ENCODE data around the gene NECAB2. TPM values are rescaled to one million over a fixed set of nuclear protein-coding genes. Genes with fewer than 3 reads are reported as not detected.

The NECAB2 gene
- total and polyA plus RNA-seq, 2 of the 8 experiments (the other 6 are each of a cell fraction or from before 2014, with no cell fraction given), result 3.6 to 4.2 TPM

GRCh38 chr16:84039696-84040095 is 71.7 kb downstream of the NECAB2 start:
- H3K4me3 ChIP-seq (ENCODE audit: extremely low read depth in 1 of 4, insufficient read depth in 2 of 4, low read depth in 3 of 4, low read length in 4 of 4), result no peak overlapping the region
- H3K9ac ChIP-seq (replicated peaks in 1 of 4; ENCODE audit: extremely low read depth in 1 of 4, low read depth in 3 of 4, low read length in 3 of 4), result no peak overlapping the region
- no peaks in the 10 kb centered on the region for H3K23me2 ChIP-seq (ENCODE audit: low read depth, low read length)
- H2BK5ac ChIP-seq (ENCODE audit: low read depth, low read length), result no peak overlapping the region
- no peak for DNase-seq (ENCODE audit: low read depth in 1 of 2, low spot score in 2 of 2)
- H4K5ac ChIP-seq (ENCODE audit: insufficient read length, low read depth, low read length), result no peak overlapping the region
- H3K4me2 ChIP-seq (ENCODE audit: insufficient read depth in 1 of 2, low read depth in 2 of 2, low read length in 2 of 2), result no peak overlapping the region
- no peak overlapping the region for H2BK20ac ChIP-seq (ENCODE audit: low read length)
- H3K36me3 ChIP-seq (ENCODE audit: control insufficient read depth in 2 of 4, insufficient read depth in 4 of 4, low read length in 3 of 4), result no peaks in the 10 kb centered on the region
- no peaks in the 10 kb centered on the region for H3K79me1 ChIP-seq (ENCODE audit: low read depth, low read length)
- H2BK12ac ChIP-seq (ENCODE audit: low read depth, low read length), result no peak overlapping the region
- no peaks in the 10 kb centered on the region for H3K79me2 ChIP-seq (ENCODE audit: control insufficient read depth in 1 of 2, insufficient read depth in 2 of 2, low read length in 2 of 2)
- H2BK120ac ChIP-seq (replicated peaks; ENCODE audit: low read depth, low read length), result no peak overlapping the region
- H3K9me3 ChIP-seq (ENCODE audit: insufficient read depth in 2 of 2, low read depth in 1 of 2, low read length in 1 of 2), result peaks cover 5 to 6% of the 10 kb centered on the region in 2 experiments; a peak in 1 of 4 replicates
- peaks cover 0 to 12% (median 9%) of the 10 kb centered on the region in 4 experiments; a peak in 6 of 7 replicates for H3K4me1 ChIP-seq (replicated peaks in 1 of 4; ENCODE audit: control insufficient read depth in 3 of 4, insufficient read depth in 4 of 4, low read length in 3 of 4)
- H4K8ac ChIP-seq (ENCODE audit: extremely low read depth, insufficient read depth, low read length), result no peak overlapping the region
- no peak for FAIRE-seq
- no peak overlapping the region for H3K23ac ChIP-seq (ENCODE audit: insufficient read length)
- no peak overlapping the region for H2AFZ ChIP-seq (ENCODE audit: low read length)
- no peak overlapping the region for H2BK15ac ChIP-seq (ENCODE audit: low read length)
- H4K91ac ChIP-seq (replicated peaks; ENCODE audit: insufficient read length, low read length), result no peak overlapping the region
- no peaks in the 10 kb centered on the region for H4K20me1 ChIP-seq (replicated peaks in 1 of 2; ENCODE audit: control insufficient read depth in 1 of 2, insufficient read depth in 2 of 2, low read length in 2 of 2)
- peaks cover 0 to 2% (median 0%) of the 10 kb centered on the region in 4 experiments; a peak in 1 of 7 replicates for H3K27me3 ChIP-seq (replicated peaks in 1 of 4; ENCODE audit: control insufficient read depth in 3 of 4, extremely low read depth in 1 of 4, insufficient read depth in 3 of 4, low read length in 3 of 4)
- ChIA-PET POLR2A (ENCODE audit: partially characterized antibody) (interaction anchor here (0.5 kb wide), 1 partner anchor 1360 kb away, joined by 3 read pairs; no protein-coding TSS in a partner anchor), CTCF (ENCODE audit: partially characterized antibody) (interaction anchor here (0.6 to 12.8 kb wide), 12 partner anchors 12 to 1090 kb away, joined by 3 to 267 read pairs (median 4); partner anchors contain the start of gene OSGIN1)
- WGBS, 2 experiments (ENCODE audit: extremely low coverage in 1 of 2, insufficient coverage in 1 of 2, insufficient read length in 1 of 2, insufficient replicate concordance in 2 of 2, low coverage in 1 of 2, low lambda C conversion rate in 2 of 2, missing lambda C conversion rate in 1 of 2), result 94% methylated on average over 12 of the region's 12 CpGs; no CpG with 5 or more reads in 1 of the 2 experiments
- no peak overlapping the region for H3K4ac ChIP-seq (replicated peaks; ENCODE audit: insufficient read length, low read depth, low read length)
- H3K27ac ChIP-seq (ENCODE audit: low read depth, low read length), result no peak overlapping the region
- no peak overlapping the region for H3K18ac ChIP-seq (ENCODE audit: extremely low read depth, low read length)
- no peak overlapping the region for H3K14ac ChIP-seq (ENCODE audit: insufficient read length)
- no peak overlapping the region for H2AK5ac ChIP-seq (ENCODE audit: low read depth, low read length)
- H3K56ac ChIP-seq (replicated peaks; ENCODE audit: insufficient read length, low read depth, low read length), result no peak overlapping the region
- TF ChIP-seq SIX5 (IDR thresholded peaks at IDR 0.05; ENCODE audit: low read depth, low read length) (no peak), NRF1 (IDR thresholded peaks at IDR 0.05; ENCODE audit: low read depth, low read length) (no peak), RBBP5 (IDR thresholded peaks at IDR 0.05; ENCODE audit: borderline replicate concordance, low read depth, low read length) (no peak), CTCF (IDR thresholded peaks at IDR 0.05; ENCODE audit: control extremely low read depth in 1 of 3, insufficient read depth in 1 of 3, low read depth in 1 of 3, low read length in 3 of 3) (no peak), TCF12 (IDR thresholded peaks at IDR 0.05; ENCODE audit: low read depth, low read length) (no peak), SP1 (IDR thresholded peaks at IDR 0.05; ENCODE audit: low read depth, low read length) (no peak), ATF2 (IDR thresholded peaks at IDR 0.05; ENCODE audit: low read length) (no peak), RXRA (IDR thresholded peaks at IDR 0.05; ENCODE audit: insufficient read depth, low read depth, low read length) (no peak), EZH2 (IDR thresholded peaks at IDR 0.05; ENCODE audit: low read depth, low read length, severe bottlenecking) (no peak), SIRT6 (IDR thresholded peaks at IDR 0.05; ENCODE audit: low read length) (no peak)
